ENCODE results near the gene SHISA3. TPM values are rescaled to one million over a fixed set of nuclear protein-coding genes. Genes with fewer than 3 reads are reported as not detected.
A peak's percentile ranks its signal among the peaks of the same experiment; 100 is the strongest.

Gene SHISA3
- total and polyA plus RNA-seq, 12 donors, result 1.5 to 19.0 (median 3.4) TPM

- intact Hi-C loops (cut with DNase I), result no loop called here
- ATAC-seq (no peak), DNase-seq (no peak)
- Histone ChIP-seq H3K4me1 (peaks cover 0 to 13% (median 5%) of the 10 kb centered on the region in 9 donors), H3K27ac (no peak overlapping the region), H3K36me3 (no peaks in the 10 kb centered on the region), H3K9me3 (no peaks in the 10 kb centered on the region), H3K4me3 (no peak overlapping the region), H3K27me3 (peaks cover 0 to 22% (median 0%) of the 10 kb centered on the region in 7 donors)
- TF ChIP-seq CTCF (IDR thresholded peaks at IDR 0.05), result no peak
- WGBS, 2 donors, result 85 to 91% methylated on average over 3 of the region's 3 CpGs
These were observed 45.2 kb upstream of the SHISA3 start for GRCh38 chr4:42352049-42352448.

GRCh38 chr4:42357325-42357724 is 40.0 kb upstream of the SHISA3 start:
- 87 to 89% methylated on average over 5 of the region's 5 CpGs for WGBS, 2 donors
- intact Hi-C loops (cut with DNase I), result no loop called here
- Histone ChIP-seq H3K27ac (no peak overlapping the region), H3K36me3 (no peaks in the 10 kb centered on the region), H3K4me1 (peaks cover 0 to 5% (median 0%) of the 10 kb centered on the region in 9 donors), H3K4me3 (no peak overlapping the region), H3K27me3 (peaks cover 0 to 22% (median 0%) of the 10 kb centered on the region in 7 donors), H3K9me3 (no peaks in the 10 kb centered on the region)
- ATAC-seq, result no peak
- no peak for DNase-seq
- TF ChIP-seq CTCF (IDR thresholded peaks at IDR 0.05), result no peak

- intact Hi-C loops (cut with DNase I), result loop anchor here in 5 of 10 donors (10.0 kb wide), 4 partner anchors 65 to 165 kb away; no protein-coding TSS in a partner anchor
- Histone ChIP-seq H3K27ac (peak overlapping the region in 2 of 10 donors; percentile 15 to 34), H3K36me3 (no peaks in the 10 kb centered on the region), H3K4me1 (peaks cover 0 to 5% (median 0%) of the 10 kb centered on the region in 9 donors), H3K9me3 (peaks cover 0 to 10% (median 0%) of the 10 kb centered on the region in 11 donors), H3K4me3 (peak overlapping the region in 6 of 10 donors; percentile 7 to 32 (median 23)), H3K27me3 (peaks cover 0 to 16% (median 0%) of the 10 kb centered on the region in 7 donors)
- TF ChIP-seq CTCF (IDR thresholded peaks at IDR 0.05), result no peak
- 51 to 67% methylated on average over 5 of the region's 5 CpGs for WGBS, 2 donors
- ATAC-seq (no peak), DNase-seq (no peak)
These were observed 37.6 kb upstream of the SHISA3 start for GRCh38 chr4:42359711-42360110.

- ATAC-seq (no peak), DNase-seq (no peak)
- intact Hi-C loops (cut with DNase I), result loop anchor here in 5 of 10 donors (10.0 kb wide), 4 partner anchors 65 to 165 kb away; no protein-coding TSS in a partner anchor
- H3K36me3 ChIP-seq, result no peaks in the 10 kb centered on the region
- peaks cover 0 to 10% (median 0%) of the 10 kb centered on the region in 11 donors for H3K9me3 ChIP-seq
- peak overlapping the region in 2 of 10 donors; percentile 15 to 34 for H3K27ac ChIP-seq
- peak overlapping the region in 4 of 10 donors; percentile 11 to 32 (median 29) for H3K4me3 ChIP-seq
- no peak for TF ChIP-seq CTCF (IDR thresholded peaks at IDR 0.05)
- peaks cover 0 to 10% (median 0%) of the 10 kb centered on the region in 7 donors for H3K27me3 ChIP-seq
- WGBS, 2 donors, result 52% methylated on average over 2 of the region's 2 CpGs
- H3K4me1 ChIP-seq, result peaks cover 0 to 5% (median 0%) of the 10 kb centered on the region in 9 donors
These were observed 37.0 kb upstream of the SHISA3 start for GRCh38 chr4:42360256-42360669.

All from heart right ventricle (tissue), 16 donors.